Nephron (organoid): ENCODE data around the gene STK11.

Source experiments
- H3K27ac Mint-ChIP-seq, 3 experiments: 2 replicates each; pipeline ENCODE4 v1.8.0; 2020; ENCODE audit warnings: mixed read lengths in 3 of 3, mild to moderate bottlenecking in 2 of 3, moderate library complexity in 1 of 3
- H3K27me3 Mint-ChIP-seq: 2 replicates; pipeline ENCODE4 v1.8.0; 2021; ENCODE audit warnings: low read depth, mild to moderate bottlenecking, moderate library complexity, mixed read lengths
- H3K36me3 Mint-ChIP-seq: 2 replicates; pipeline ENCODE4 v1.8.0; 2020; ENCODE audit warnings: low read depth, mixed read lengths
- H3K4me1 Mint-ChIP-seq: 2 replicates; pipeline ENCODE4 v1.8.0; 2020; ENCODE audit warnings: mixed read lengths
- H3K4me3 Mint-ChIP-seq, 3 experiments: 2 replicates each; pipeline ENCODE4 v1.8.0; 2020; ENCODE audit warnings: mild to moderate bottlenecking in 3 of 3, mixed read lengths in 3 of 3, moderate library complexity in 2 of 3
- H3K9me3 Mint-ChIP-seq: 2 replicates; pipeline ENCODE4 v1.8.0; 2020; ENCODE audit warnings: mixed read lengths
- TF ChIP-seq, protein P1 (sequence below), 3 experiments: fragments of 200-600 bp; sonication (generic); IDR thresholded peaks; one replicate each; pipeline ENCODE4 v1.5.0; 2021; ENCODE audit warnings: antibody characterized with exemption in 3 of 3; ENCODE audit not compliant: unreplicated experiment in 3 of 3

Gene STK11

DNA sequence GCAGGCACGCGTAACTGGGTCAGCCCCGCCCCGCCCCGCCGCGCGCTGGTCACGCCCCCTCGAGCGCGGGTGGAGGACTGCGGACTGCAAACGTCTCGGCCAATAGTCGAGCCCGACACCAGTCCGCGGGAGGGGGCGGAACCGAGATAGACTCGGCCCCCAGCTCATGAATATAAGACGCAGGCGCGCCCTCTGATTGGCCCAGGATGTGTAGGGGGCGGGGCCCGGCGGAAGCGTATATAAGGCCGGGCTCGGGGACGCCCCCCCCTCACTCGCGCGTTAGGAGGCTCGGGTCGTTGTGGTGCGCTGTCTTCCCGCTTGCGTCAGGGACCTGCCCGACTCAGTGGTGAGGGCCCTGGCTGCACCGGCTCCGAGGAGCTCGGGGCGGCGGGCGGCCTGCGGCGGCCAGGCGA, 63.5 kb downstream of the STK11 start, which contains the start of gene CIRBP:
Gene CIRBP, plus strand, starts transcription at position 268 of the 413 bp plus-strand sequence. CDS start 1,602 bp downstream, outside the sequence.
- Mint-ChIP-seq H3K27me3 (peaks cover 5% of the 10 kb centered on the region), H3K4me3 (peak within 1 kb of the TSS; percentile 90 to 94 (median 92)), H3K9me3 (no peaks in the 10 kb centered on the region)

GRCh38 chr19:1269478-1270212, 64.1 kb downstream of the STK11 start:
- peaks cover 75% of the 10 kb centered on the region for H3K4me1 Mint-ChIP-seq
- TF ChIP-seq, protein P1, sequence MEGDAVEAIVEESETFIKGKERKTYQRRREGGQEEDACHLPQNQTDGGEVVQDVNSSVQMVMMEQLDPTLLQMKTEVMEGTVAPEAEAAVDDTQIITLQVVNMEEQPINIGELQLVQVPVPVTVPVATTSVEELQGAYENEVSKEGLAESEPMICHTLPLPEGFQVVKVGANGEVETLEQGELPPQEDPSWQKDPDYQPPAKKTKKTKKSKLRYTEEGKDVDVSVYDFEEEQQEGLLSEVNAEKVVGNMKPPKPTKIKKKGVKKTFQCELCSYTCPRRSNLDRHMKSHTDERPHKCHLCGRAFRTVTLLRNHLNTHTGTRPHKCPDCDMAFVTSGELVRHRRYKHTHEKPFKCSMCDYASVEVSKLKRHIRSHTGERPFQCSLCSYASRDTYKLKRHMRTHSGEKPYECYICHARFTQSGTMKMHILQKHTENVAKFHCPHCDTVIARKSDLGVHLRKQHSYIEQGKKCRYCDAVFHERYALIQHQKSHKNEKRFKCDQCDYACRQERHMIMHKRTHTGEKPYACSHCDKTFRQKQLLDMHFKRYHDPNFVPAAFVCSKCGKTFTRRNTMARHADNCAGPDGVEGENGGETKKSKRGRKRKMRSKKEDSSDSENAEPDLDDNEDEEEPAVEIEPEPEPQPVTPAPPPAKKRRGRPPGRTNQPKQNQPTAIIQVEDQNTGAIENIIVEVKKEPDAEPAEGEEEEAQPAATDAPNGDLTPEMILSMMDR (IDR thresholded peaks at IDR 0.05; ENCODE audit: unreplicated experiment in 3 of 3): no peak
- H3K27me3 Mint-ChIP-seq: peaks cover 5% of the 10 kb centered on the region
- H3K4me3 Mint-ChIP-seq: peak overlapping the region; percentile 90 to 94 (median 92)
- H3K9me3 Mint-ChIP-seq: no peaks in the 10 kb centered on the region
- H3K27ac Mint-ChIP-seq: peak overlapping the region; percentile 83 to 98 (median 95)
- peaks cover 40% of the 10 kb centered on the region for H3K36me3 Mint-ChIP-seq

More for the DNA sequence above, 63.5 kb downstream of the STK11 start, which contains the start of gene CIRBP:
- TF ChIP-seq, protein P1 (IDR thresholded peaks at IDR 0.05; ENCODE audit: unreplicated experiment in 3 of 3): no peak
- peaks cover 39% of the 10 kb centered on the region for H3K36me3 Mint-ChIP-seq
- peaks cover 80% of the 10 kb centered on the region for H3K4me1 Mint-ChIP-seq
- peak within 1 kb of the TSS; percentile 83 to 98 (median 95) for H3K27ac Mint-ChIP-seq

GRCh38 chr19:1270213-1270853, 64.8 kb downstream of the STK11 start:
- H3K4me1 Mint-ChIP-seq: peaks cover 68% of the 10 kb centered on the region
- peak overlapping the region; percentile 90 to 94 (median 92) for H3K4me3 Mint-ChIP-seq
- H3K9me3 Mint-ChIP-seq: no peaks in the 10 kb centered on the region
- TF ChIP-seq, protein P1 (IDR thresholded peaks at IDR 0.05; ENCODE audit: unreplicated experiment in 3 of 3): no peak
- H3K27me3 Mint-ChIP-seq: peaks cover 5% of the 10 kb centered on the region
- peaks cover 40% of the 10 kb centered on the region for H3K36me3 Mint-ChIP-seq
- peak overlapping the region; percentile 83 to 98 (median 94) for H3K27ac Mint-ChIP-seq

DNA sequence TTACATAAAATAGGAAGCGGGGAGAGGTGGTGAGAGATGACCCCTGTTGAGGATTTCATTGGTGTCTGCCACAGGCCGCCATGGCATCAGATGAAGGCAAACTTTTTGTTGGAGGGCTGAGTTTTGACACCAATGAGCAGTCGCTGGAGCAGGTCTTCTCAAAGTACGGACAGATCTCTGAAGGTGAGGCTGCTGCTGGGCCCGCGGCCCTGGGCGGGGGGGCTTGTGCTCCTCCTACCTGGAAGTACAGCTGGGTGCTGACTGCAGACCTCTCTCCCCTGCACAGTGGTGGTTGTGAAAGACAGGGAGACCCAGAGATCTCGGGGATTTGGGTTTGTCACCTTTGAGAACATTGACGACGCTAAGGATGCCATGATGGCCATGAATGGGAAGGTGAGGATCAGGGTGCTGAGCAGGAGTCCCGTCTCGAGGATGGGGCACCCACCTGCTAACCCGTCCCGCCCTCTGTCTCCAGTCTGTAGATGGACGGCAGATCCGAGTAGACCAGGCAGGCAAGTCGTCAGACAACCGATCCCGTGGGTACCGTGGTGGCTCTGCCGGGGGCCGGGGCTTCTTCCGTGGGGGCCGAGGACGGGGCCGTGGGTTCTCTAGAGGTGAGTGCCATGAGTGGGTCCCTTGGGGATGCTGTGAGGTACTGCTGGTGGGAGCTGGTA, 65.4 kb downstream of the STK11 start:
- peaks cover 63% of the 10 kb centered on the region for H3K4me1 Mint-ChIP-seq
- TF ChIP-seq, protein P1 (IDR thresholded peaks at IDR 0.05; ENCODE audit: unreplicated experiment in 3 of 3): no peak
- H3K4me3 Mint-ChIP-seq: peak overlapping the region; percentile 90 to 94 (median 92)
- peaks cover 40% of the 10 kb centered on the region for H3K36me3 Mint-ChIP-seq
- peaks cover 5% of the 10 kb centered on the region for H3K27me3 Mint-ChIP-seq
- peak overlapping the region; percentile 56 to 94 (median 83) for H3K27ac Mint-ChIP-seq
- no peaks in the 10 kb centered on the region for H3K9me3 Mint-ChIP-seq

- peak overlapping the region; percentile 90 to 94 (median 92) for H3K4me3 Mint-ChIP-seq
- no peaks in the 10 kb centered on the region for H3K9me3 Mint-ChIP-seq
- H3K27ac Mint-ChIP-seq: peak overlapping the region; percentile 70 to 83 (median 79)
- H3K27me3 Mint-ChIP-seq: peaks cover 5% of the 10 kb centered on the region
- TF ChIP-seq, protein P1 (IDR thresholded peaks at IDR 0.05; ENCODE audit: unreplicated experiment in 3 of 3): no peak
- peaks cover 40% of the 10 kb centered on the region for H3K36me3 Mint-ChIP-seq
- peaks cover 63% of the 10 kb centered on the region for H3K4me1 Mint-ChIP-seq
These were observed 66.2 kb downstream of the STK11 start for GRCh38 chr19:1271528-1272422.
